GM12878 (cell line): Measurements from ENCODE around the gene CDX1. TPM values are rescaled to one million over a fixed set of nuclear protein-coding genes. Genes with fewer than 3 reads are reported as not detected.

ENCODE experiments used
- ATAC-seq: fragments of 200-7000 bp; cut with Tn5 transposase; 3 replicates; pipeline ENCODE4 v1.9.1; 2020; ENCODE audit warnings: mild to moderate bottlenecking, moderate library complexity
- BruUV-seq: library from RNA; stranded (reverse); fragments of 400-500 nt; replicated peaks from 2 replicates; lab custom pipeline; 2021; lab: Mats Ljungman, UMichigan
- CTCF ChIA-PET: fragments of 300-600 bp; sonication (Branson Sonifier 250); formaldehyde crosslinking; extraction: SDS; loops from one replicate; lab custom pipeline; 2021; ENCODE audit warnings: inconsistent platforms; lab: Yijun Ruan, JAX
- POLR2A ChIA-PET: fragments of 350-600 bp; formaldehyde crosslinking; extraction: SDS; loops from one replicate; lab custom pipeline; 2021; ENCODE audit warnings: inconsistent platforms; lab: Charles Lee
- RAD21 ChIA-PET: fragments of 300-600 bp; sonication (Branson Sonifier 250); formaldehyde crosslinking; loops from one replicate; lab custom pipeline; 2023; ENCODE audit warnings: antibody characterized with exemption; ENCODE audit not compliant: unreplicated experiment; lab: Charles Lee
- SMC1A ChIA-PET: fragments of 300-600 bp; sonication (Branson Sonifier 250); formaldehyde crosslinking; loops from one replicate; lab custom pipeline; 2023; ENCODE audit not compliant: unreplicated experiment, uncharacterized antibody; lab: Charles Lee
- DNase-seq: peaks from one replicate; pipeline ENCODE4 v3.0.0-alpha.2; 2011; ENCODE audit warnings: low read depth, low spot score
- FAIRE-seq: peaks from 3 replicates; lab custom pipeline; 2011; peaks lifted over from hg19 to GRCh38; lab: Jason Lieb, UNC
- H2AFZ ChIP-seq: 2 replicates; pipeline ENCODE4 v1.6.0; 2011; ENCODE audit warnings: low read depth, low read length, control low read depth; ENCODE audit not compliant: control insufficient read depth
- H3K27ac ChIP-seq: 2 replicates; pipeline ENCODE4 v1.5.1; 2011; ENCODE audit warnings: control low read depth; ENCODE audit not compliant: control insufficient read depth, insufficient read depth
- H3K27me3 ChIP-seq, 2 experiments: replicated peaks in 1 of 2; 2 replicates each; pipeline versions ENCODE4 v1.6.0 to v1.6.1; 2011; ENCODE audit warnings: low read length in 1 of 2; ENCODE audit not compliant: control insufficient read depth in 2 of 2, insufficient read depth in 2 of 2
- H3K36me3 ChIP-seq, 2 experiments: 2 replicates each; pipeline ENCODE4 v1.5.1; 2011; ENCODE audit warnings: low read length in 1 of 2; ENCODE audit not compliant: control insufficient read depth in 2 of 2, insufficient read depth in 2 of 2
- H3K4me1 ChIP-seq: 2 replicates; pipeline ENCODE4 v1.6.1; 2011; ENCODE audit warnings: mild to moderate bottlenecking, low read length, moderate library complexity, mixed read lengths; ENCODE audit not compliant: control insufficient read depth, insufficient read depth
- H3K4me2 ChIP-seq: 2 replicates; pipeline ENCODE4 v1.6.0; 2011; ENCODE audit warnings: control low read depth; ENCODE audit not compliant: control insufficient read depth, insufficient read depth
- H3K4me3 ChIP-seq: fragments of 200-600 bp; sonication (generic); 2 replicates; pipeline ENCODE4 v1.5.1; 2016
- H3K79me2 ChIP-seq: 2 replicates; pipeline ENCODE4 v1.6.0; 2011; ENCODE audit warnings: low read length; ENCODE audit not compliant: control insufficient read depth, insufficient read depth
- H3K9ac ChIP-seq: 2 replicates; pipeline ENCODE4 v1.8.0; 2011; ENCODE audit warnings: low read length, control low read depth, mixed read lengths; ENCODE audit not compliant: control insufficient read depth, insufficient read depth
- H3K9me3 ChIP-seq: replicated peaks from 3 replicates; pipeline ENCODE4 v1.5.1; 2011; ENCODE audit warnings: mild to moderate bottlenecking, low read length; ENCODE audit not compliant: control insufficient read depth, insufficient read depth
- H4K20me1 ChIP-seq: 2 replicates; pipeline ENCODE4 v1.6.0; 2011; ENCODE audit not compliant: control insufficient read depth, insufficient read depth
- BCL3 ChIP-seq: IDR thresholded peaks from 2 replicates; pipeline ENCODE4 v1.6.1; 2011; ENCODE audit warnings: borderline replicate concordance, low read depth, mild to moderate bottlenecking, moderate library complexity, low read length; ENCODE audit not compliant: insufficient read depth, poor library complexity, severe bottlenecking
- CBFB ChIP-seq: IDR thresholded peaks from 2 replicates; pipeline ENCODE4 v1.6.1; 2016; ENCODE audit warnings: antibody characterized with exemption, low read depth
- EED ChIP-seq: sonication (generic); IDR thresholded peaks from 2 replicates; pipeline ENCODE4 v1.6.1; 2016; ENCODE audit warnings: antibody characterized with exemption, low read depth
- ESRRA ChIP-seq: IDR thresholded peaks from 2 replicates; pipeline ENCODE4 v1.6.1; 2012; ENCODE audit warnings: mild to moderate bottlenecking, low read length, improper control_type of control experiment
- HDAC6 ChIP-seq: fragments of 200-600 bp; sonication (generic); IDR thresholded peaks from one replicate; pipeline ENCODE4 v1.8.0; 2017; ENCODE audit warnings: antibody characterized with exemption; ENCODE audit not compliant: unreplicated experiment
- HDGF ChIP-seq: fragments of 450-650 bp; IDR thresholded peaks from 2 replicates; pipeline ENCODE4 v1.6.1; 2016; ENCODE audit warnings: antibody characterized with exemption
- MEF2B ChIP-seq: fragments of 450-650 bp; IDR thresholded peaks from 2 replicates; pipeline ENCODE4 v1.6.1; 2018; ENCODE audit warnings: mild to moderate bottlenecking, moderate library complexity; ENCODE audit not compliant: partially characterized antibody, poor library complexity, severe bottlenecking
- SPI1 ChIP-seq: IDR thresholded peaks from 2 replicates; pipeline ENCODE4 v1.6.1; 2011; ENCODE audit warnings: low read depth, mild to moderate bottlenecking, low read length, moderate library complexity, borderline replicate concordance; ENCODE audit not compliant: insufficient read depth
- YBX1 ChIP-seq: fragments of 450-650 bp; IDR thresholded peaks from 2 replicates; pipeline ENCODE4 v1.6.1; 2016; ENCODE audit warnings: antibody characterized with exemption
- WGBS: methylation state at CpG from one replicate; pipeline ENCODE4 v1.1.6; 2016; ENCODE audit warnings: low lambda C conversion rate; ENCODE audit not compliant: insufficient replicate concordance, insufficient coverage; ENCODE audit errors: missing lambda C conversion rate; 5-methylcytosine and 5-hydroxymethylcytosine counted together
- in situ Hi-C: fragments of 300-500 bp; cut with MboI; formaldehyde crosslinking; loops from 9 replicates; pipeline ENCODE4 v1.14.3; 2018; ENCODE audit warnings: mixed read lengths
- intact Hi-C: fragments of 100-400 bp; cut with micrococcal nuclease; formaldehyde crosslinking; loops from one replicate; pipeline ENCODE4 v1.14.2; 2022; ENCODE audit not compliant: unreplicated experiment
- polyA plus RNA-seq, 11 experiments: library from polyadenylated mRNA; depleted of rRNA in 4 of 11; unstranded in 6 of 11; stranded (reverse) in 5 of 11; fragments of >200 nt; fragmentation: Nextera tagmentation in 4 of 11; fragmentation: Illumina TruSeq in 1 of 11; extraction: Ambion mirVana in 4 of 11; extraction: Trizol in 1 of 11; gene quantifications; 1 replicate in 1 of 11; 2 replicates in 10 of 11; pipeline versions ENCODE4 v1.2.1 to v1.2.3, GENCODE V29; 2011 to 2016; ENCODE audit warnings: inconsistent platforms in 2 of 11, missing spikeins in 2 of 11, low read depth in 1 of 11
- total RNA-seq, 4 experiments: library from RNA; depleted of rRNA in 3 of 4; stranded (reverse); fragments of >200 nt in 3 of 4; fragmentation: Illumina TruSeq in 1 of 4; extraction: Trizol in 1 of 4; gene quantifications; 2 replicates each; pipeline versions ENCODE4 v1.2.1 to v1.2.3, GENCODE V29; 2013 to 2021

The CDX1 gene
- total and polyA plus RNA-seq, 10 of the 15 experiments (the other 5 are each of a cell fraction or from before 2014, with no cell fraction given) = not detected

GRCh38 chr5:150180241-150181026, 13.9 kb downstream of the CDX1 start:
- CTCF ChIA-PET = interaction anchor here (0.6 to 9.3 kb wide), 3 partner anchors 18 to 377 kb away, joined by 3 to 68 read pairs (median 3); no protein-coding TSS in a partner anchor
- Histone ChIP-seq H3K36me3 (no peaks in the 10 kb centered on the region), H3K4me2 (no peak overlapping the region), H3K27me3 (no peaks in the 10 kb centered on the region; a peak in 2 of 4 replicates), H3K79me2 (no peaks in the 10 kb centered on the region), H3K4me1 (no peaks in the 10 kb centered on the region), H4K20me1 (no peaks in the 10 kb centered on the region), H2AFZ (no peak overlapping the region), H3K4me3 (no peak overlapping the region), H3K9ac (no peak overlapping the region), H3K27ac (no peak overlapping the region), H3K9me3 (no peaks in the 10 kb centered on the region)
- FAIRE-seq (no peak), DNase-seq (no peak), ATAC-seq (no peak)
- RAD21 ChIA-PET = no interaction called here
- in situ Hi-C loops (no loop called here), intact Hi-C loops (no loop called here)
- WGBS = 44% methylated on average over 11 of the region's 18 CpGs
- no TSS peak for BruUV-seq
- POLR2A ChIA-PET = no interaction called here
- TF ChIP-seq YBX1 (no peak), SPI1 (peak; percentile 11; the same call in 1 of the 2 replicates), HDAC6 (no peak)
- SMC1A ChIA-PET = interaction anchor here (1.0 to 1.4 kb wide), 2 partner anchors 12 to 174 kb away, joined by 3 to 4 read pairs; no protein-coding TSS in a partner anchor

GRCh38 chr5:150181027-150181426, 14.4 kb downstream of the CDX1 start:
- TF ChIP-seq BCL3 = no peak
- no peak for TF ChIP-seq CBFB
- TF ChIP-seq HDGF = no peak
- no peak for TF ChIP-seq MEF2B
- TF ChIP-seq EED = no peak
- TF ChIP-seq YBX1 = no peak
- no peak for TF ChIP-seq ESRRA
- TF ChIP-seq, all 136 proteins: peak for 0
- ATAC-seq (no peak), FAIRE-seq (no peak), DNase-seq (no peak)
- Histone ChIP-seq H3K27ac (no peak overlapping the region), H2AFZ (no peak overlapping the region), H3K79me2 (no peaks in the 10 kb centered on the region), H4K20me1 (no peaks in the 10 kb centered on the region), H3K27me3 (no peaks in the 10 kb centered on the region; a peak in 1 of 4 replicates), H3K4me3 (no peak overlapping the region), H3K36me3 (no peaks in the 10 kb centered on the region), H3K9me3 (no peaks in the 10 kb centered on the region), H3K4me1 (no peaks in the 10 kb centered on the region), H3K4me2 (no peak overlapping the region), H3K9ac (no peak overlapping the region)
- SMC1A ChIA-PET = interaction anchor here (0.6 to 2.1 kb wide), 4 partner anchors 8 to 866 kb away, joined by 3 to 7 read pairs (median 4); no protein-coding TSS in a partner anchor
- in situ Hi-C loops = no loop called here
- intact Hi-C loops = no loop called here
- POLR2A ChIA-PET = no interaction called here
- RAD21 ChIA-PET = no interaction called here
- BruUV-seq = no TSS peak
- 10% methylated on average over 5 of the region's 5 CpGs for WGBS
- CTCF ChIA-PET = interaction anchor here (0.5 kb wide), 1 partner anchor 147 kb away, joined by 3 read pairs; no protein-coding TSS in a partner anchor
